CD4-positive, CD25-positive, alpha-beta regulatory T cell (primary cell): Measurements from ENCODE around the gene NEK10. TPM values are rescaled to one million over a fixed set of nuclear protein-coding genes. Genes with fewer than 3 reads are reported as not detected.
"Not testable (repeated sequence)": the region's sequence is repeated elsewhere in the genome, so short reads cannot be mapped to it uniquely, and the experiment has no call there.

ENCODE experiments used
- ATAC-seq, 2 donors: fragments of 150-1000 bp; cut with Tn5 transposase; one replicate each; pipeline ENCODE4 v1.10.0; 2021; ENCODE audit warnings: low read depth in 2 of 2, moderate number of reproducible peaks in 2 of 2, moderate library complexity in 1 of 2
- DNase-seq, 3 donors: peaks; one replicate each; pipeline versions ENCODE4 v3.0.0 to v3.0.0-alpha.2; 2012 to 2022; ENCODE audit warnings: mixed read lengths in 1 of 3
- H3K27ac ChIP-seq: one replicate; pipeline ENCODE4 v1.7.0; 2013; ENCODE audit warnings: mild to moderate bottlenecking, low read length; ENCODE audit not compliant: insufficient read depth, poor library complexity, severe bottlenecking
- H3K27me3 ChIP-seq: one replicate; pipeline ENCODE4 v1.7.0; 2013; ENCODE audit warnings: low read length; ENCODE audit not compliant: control insufficient read depth, insufficient read depth
- H3K36me3 ChIP-seq: one replicate; pipeline ENCODE4 v1.7.0; 2013; ENCODE audit warnings: mild to moderate bottlenecking, low read length, moderate library complexity; ENCODE audit not compliant: control insufficient read depth, insufficient read depth
- H3K4me1 ChIP-seq: 2 replicates; pipeline ENCODE4 v1.7.0; 2013; ENCODE audit warnings: mild to moderate bottlenecking, low read length; ENCODE audit not compliant: insufficient read depth, control insufficient read depth, poor library complexity, severe bottlenecking
- H3K4me3 ChIP-seq: one replicate; pipeline ENCODE4 v1.7.0; 2013; ENCODE audit warnings: low read depth, mild to moderate bottlenecking, low read length, moderate library complexity
- H3K9me3 ChIP-seq, 2 experiments: 1 replicate in 1 of 2; 2 replicates in 1 of 2; pipeline ENCODE4 v1.7.0; 2013; ENCODE audit warnings: low read length in 2 of 2, mild to moderate bottlenecking in 1 of 2, moderate library complexity in 1 of 2; ENCODE audit not compliant: control insufficient read depth in 2 of 2
- H3K27ac Mint-ChIP-seq, 3 donors: one replicate each; pipeline ENCODE4 v1.8.0; 2020 to 2022; ENCODE audit warnings: mild to moderate bottlenecking in 3 of 3, mixed read lengths in 3 of 3, moderate library complexity in 2 of 3
- H3K27me3 Mint-ChIP-seq: one replicate; pipeline ENCODE4 v1.8.0; 2022; ENCODE audit warnings: mild to moderate bottlenecking, mixed read lengths
- H3K36me3 Mint-ChIP-seq: one replicate; pipeline ENCODE4 v1.8.0; 2020; ENCODE audit warnings: mixed read lengths
- H3K4me1 Mint-ChIP-seq, 4 donors: one replicate each; pipeline ENCODE4 v1.8.0; 2020 to 2022; ENCODE audit warnings: mixed read lengths in 4 of 4, mild to moderate bottlenecking in 1 of 4
- H3K4me3 Mint-ChIP-seq, 4 donors: one replicate each; pipeline ENCODE4 v1.8.0; 2020 to 2022; ENCODE audit warnings: mild to moderate bottlenecking in 4 of 4, mixed read lengths in 4 of 4, moderate library complexity in 3 of 4
- H3K9me3 Mint-ChIP-seq, 7 donors: one replicate each; pipeline ENCODE4 v1.8.0; 2020 to 2022; ENCODE audit warnings: mixed read lengths in 7 of 7, mild to moderate bottlenecking in 3 of 7, moderate library complexity in 2 of 7
- polyA plus RNA-seq, 4 donors: library from polyadenylated mRNA; unstranded; fragments of 300-500 nt; fragmentation: Illumina TruSeq; gene quantifications; one replicate each; pipeline ENCODE4 v1.2.3, GENCODE V29; 2021
- total RNA-seq: library from RNA; stranded (reverse); gene quantifications from one replicate; pipeline ENCODE4 v1.2.3, GENCODE V29; 2022

NEK10 gene
- 3.9 TPM for total RNA-seq
- polyA plus RNA-seq, result under 1 TPM in 1 of 4 donors, not detected in 3; 0.54 TPM

- peak within 1 kb of the TSS; percentile 89 to 98 (median 94) for H3K4me3 Mint-ChIP-seq
- no peaks in the 10 kb centered on the region for H3K9me3 Mint-ChIP-seq
- no peaks in the 10 kb centered on the region for H3K36me3 Mint-ChIP-seq
- ATAC-seq, result peak; percentile 98
- no peaks in the 10 kb centered on the region for H3K9me3 ChIP-seq
- H3K4me1 Mint-ChIP-seq, result peaks cover 7 to 19% (median 15%) of the 10 kb centered on the region in 4 donors
- H3K27me3 Mint-ChIP-seq, result peaks cover 6% of the 10 kb centered on the region
- no peaks in the 10 kb centered on the region for H3K36me3 ChIP-seq
- H3K27ac ChIP-seq, result peak within 1 kb of the TSS; percentile 57
- H3K4me1 ChIP-seq, result peaks cover 9% of the 10 kb centered on the region
- H3K27me3 ChIP-seq, result no peaks in the 10 kb centered on the region
- DNase-seq, result peak; percentile 89 to 94 (median 94)
- H3K27ac Mint-ChIP-seq, result peak within 1 kb of the TSS; percentile 82 to 95 (median 87)
- peak within 1 kb of the TSS; percentile 88 for H3K4me3 ChIP-seq
These were observed at the start of gene NEK10 for GRCh38 chr3:27368831-27369607. TSS of gene NEK10 (minus strand) at chr3:27369383. CDS start at chr3:27352882, 16,501 bp downstream.

- Mint-ChIP-seq H3K9me3 (no peaks in the 10 kb centered on the region), H3K36me3 (peaks cover 48% of the 10 kb centered on the region), H3K4me3 (no peak overlapping the region), H3K27ac (no peak overlapping the region), H3K27me3 (no peaks in the 10 kb centered on the region), H3K4me1 (peaks cover 15 to 28% (median 21%) of the 10 kb centered on the region in 4 donors)
- no peak overlapping the region for H3K4me3 ChIP-seq
- no peak overlapping the region for H3K27ac ChIP-seq
- DNase-seq (no peak), ATAC-seq (no peak)
- no peaks in the 10 kb centered on the region for H3K9me3 ChIP-seq
- H3K36me3 ChIP-seq, result peaks cover 67% of the 10 kb centered on the region
- H3K27me3 ChIP-seq, result no peaks in the 10 kb centered on the region
- H3K4me1 ChIP-seq, result no peaks in the 10 kb centered on the region
These were observed 46.0 kb upstream of the NEK10 start for GRCh38 chr3:27415202-27415601.

- Histone ChIP-seq H3K4me3 (no peak overlapping the region), H3K27me3 (no peaks in the 10 kb centered on the region), H3K9me3 (no peaks in the 10 kb centered on the region), H3K27ac (peak overlapping the region; percentile 14), H3K36me3 (peaks cover 81% of the 10 kb centered on the region), H3K4me1 (peaks cover 2% of the 10 kb centered on the region)
- DNase-seq, result no peak
- no peak overlapping the region for H3K27ac Mint-ChIP-seq
- ATAC-seq, result no peak
- H3K4me3 Mint-ChIP-seq, result no peak overlapping the region
- H3K9me3 Mint-ChIP-seq, result no peaks in the 10 kb centered on the region
- H3K27me3 Mint-ChIP-seq, result no peaks in the 10 kb centered on the region
- peaks cover 42% of the 10 kb centered on the region for H3K36me3 Mint-ChIP-seq
- peaks cover 9 to 19% (median 11%) of the 10 kb centered on the region in 4 donors for H3K4me1 Mint-ChIP-seq
These were observed 23.9 kb upstream of the NEK10 start for GRCh38 chr3:27392950-27393679.

- H3K9me3 ChIP-seq, H3K4me3 ChIP-seq, H3K9me3 Mint-ChIP-seq, H3K27me3 ChIP-seq, H3K4me3 Mint-ChIP-seq, H3K27ac ChIP-seq, H3K4me1 ChIP-seq, H3K27me3 Mint-ChIP-seq, ATAC-seq, DNase-seq: not testable (repeated sequence)
- Mint-ChIP-seq H3K36me3 (peaks cover 42% of the 10 kb centered on the region), H3K27ac (peak overlapping the region in 2 of 3 donors; percentile 28 to 87), H3K4me1 (peaks cover 11 to 23% (median 12%) of the 10 kb centered on the region in 4 donors)
- H3K36me3 ChIP-seq, result peaks cover 78% of the 10 kb centered on the region
These were observed 23.2 kb upstream of the NEK10 start for GRCh38 chr3:27392414-27392813.

- no peak for DNase-seq
- H3K4me1 Mint-ChIP-seq, result peaks cover 11 to 29% (median 12%) of the 10 kb centered on the region in 4 donors
- H3K27ac Mint-ChIP-seq, result peak overlapping the region in 2 of 3 donors; percentile 14 to 28
- H3K4me3 Mint-ChIP-seq, result no peak overlapping the region
- peaks cover 42% of the 10 kb centered on the region for H3K36me3 Mint-ChIP-seq
- H3K27me3 ChIP-seq, result no peaks in the 10 kb centered on the region
- ATAC-seq, result no peak
- H3K36me3 ChIP-seq, result peaks cover 76% of the 10 kb centered on the region
- no peak overlapping the region for H3K4me3 ChIP-seq
- no peaks in the 10 kb centered on the region for H3K27me3 Mint-ChIP-seq
- H3K9me3 ChIP-seq, result no peaks in the 10 kb centered on the region
- H3K9me3 Mint-ChIP-seq, result no peaks in the 10 kb centered on the region
- H3K27ac ChIP-seq, result no peak overlapping the region
- peaks cover 2% of the 10 kb centered on the region for H3K4me1 ChIP-seq
These were observed 22.6 kb upstream of the NEK10 start for GRCh38 chr3:27391796-27392195.

- no peak for ATAC-seq
- Mint-ChIP-seq H3K27ac (peak overlapping the region in 2 of 3 donors; percentile 78 to 86), H3K36me3 (peaks cover 40% of the 10 kb centered on the region), H3K4me1 (peaks cover 4 to 38% (median 14%) of the 10 kb centered on the region in 4 donors), H3K27me3 (no peaks in the 10 kb centered on the region), H3K9me3 (no peaks in the 10 kb centered on the region), H3K4me3 (no peak overlapping the region)
- no peak for DNase-seq
- H3K36me3 ChIP-seq, result peaks cover 84% of the 10 kb centered on the region
- H3K9me3 ChIP-seq, result no peaks in the 10 kb centered on the region
- H3K27ac ChIP-seq, result no peak overlapping the region
- H3K4me3 ChIP-seq, result no peak overlapping the region
- no peaks in the 10 kb centered on the region for H3K4me1 ChIP-seq
- no peaks in the 10 kb centered on the region for H3K27me3 ChIP-seq
These were observed 18.4 kb upstream of the NEK10 start for GRCh38 chr3:27387625-27388024.

- DNase-seq (no peak), ATAC-seq (no peak)
- Histone ChIP-seq H3K27ac (no peak overlapping the region), H3K4me1 (no peaks in the 10 kb centered on the region), H3K36me3 (peaks cover 84% of the 10 kb centered on the region), H3K4me3 (no peak overlapping the region), H3K9me3 (no peaks in the 10 kb centered on the region), H3K27me3 (no peaks in the 10 kb centered on the region)
- Mint-ChIP-seq H3K4me1 (peaks cover 7 to 37% (median 12%) of the 10 kb centered on the region in 4 donors), H3K27ac (no peak overlapping the region), H3K36me3 (peaks cover 31% of the 10 kb centered on the region), H3K4me3 (no peak overlapping the region), H3K27me3 (no peaks in the 10 kb centered on the region), H3K9me3 (no peaks in the 10 kb centered on the region)
These were observed 16.3 kb upstream of the NEK10 start for GRCh38 chr3:27385504-27385903.
